ENCODE data around the gene PREP.
"Not testable (repeated sequence)": the region's sequence is repeated elsewhere in the genome, so short reads cannot be mapped to it uniquely, and the experiment has no call there.

PREP gene

GRCh38 chr6:105338350-105338983, 64.4 kb downstream of the PREP start:
- DNase-seq: not testable (repeated sequence)

- no peak for DNase-seq
Measured at GRCh38 chr6:105336986-105337385, 65.9 kb downstream of the PREP start.

- DNase-seq: no peak
Measured at GRCh38 chr6:105332576-105332975, 70.3 kb downstream of the PREP start.

GRCh38 chr6:105331927-105332326, 71.0 kb downstream of the PREP start:
- no peak for DNase-seq

GRCh38 chr6:105330913-105331312, 72.0 kb downstream of the PREP start:
- DNase-seq: no peak

DNA sequence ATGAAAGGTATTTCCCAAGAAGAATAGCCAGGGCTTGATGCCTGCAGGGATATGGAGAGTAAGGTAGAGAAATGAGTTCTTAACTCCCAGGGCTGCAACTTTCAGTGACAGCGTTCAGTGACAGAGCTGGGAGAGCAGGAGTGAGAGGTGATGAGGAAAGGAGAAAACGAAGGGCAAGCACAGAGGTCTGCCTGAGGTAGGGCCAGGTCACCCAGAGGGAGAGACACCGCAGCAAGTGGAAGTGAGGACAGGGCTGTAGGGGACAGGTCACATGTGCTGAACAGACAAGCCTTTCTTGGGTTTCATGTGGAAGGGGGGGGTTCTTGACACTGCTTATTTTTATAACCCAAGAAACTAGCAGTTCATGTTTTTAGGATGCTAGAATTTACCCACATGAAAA, 72.5 kb downstream of the PREP start:
- DNase-seq: no peak

- no peak for DNase-seq
Measured at GRCh38 chr6:105326833-105327770, 75.8 kb downstream of the PREP start.

DNA sequence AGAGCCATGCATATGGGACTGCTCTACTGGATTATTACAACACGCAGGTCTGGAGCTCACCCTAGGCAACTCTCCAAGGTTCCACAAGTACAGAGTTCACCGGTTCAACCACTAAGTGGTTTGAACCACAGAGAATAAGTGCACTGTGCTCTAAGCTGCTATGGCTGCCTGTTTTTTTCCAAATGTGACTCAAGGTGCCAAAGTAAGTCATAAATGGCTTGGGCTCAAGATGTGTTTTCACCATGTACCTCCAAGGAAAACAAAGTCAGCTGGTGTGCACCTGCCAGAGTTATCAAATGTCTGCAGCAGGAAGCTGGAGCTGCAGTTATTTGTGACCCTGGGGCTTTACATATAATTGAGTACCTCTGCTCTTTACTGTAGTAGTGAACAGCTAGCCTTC, 76.7 kb downstream of the PREP start:
- DNase-seq: no peak

- no peak for DNase-seq
Measured at GRCh38 chr6:105324386-105324950, 78.4 kb downstream of the PREP start.

DNA sequence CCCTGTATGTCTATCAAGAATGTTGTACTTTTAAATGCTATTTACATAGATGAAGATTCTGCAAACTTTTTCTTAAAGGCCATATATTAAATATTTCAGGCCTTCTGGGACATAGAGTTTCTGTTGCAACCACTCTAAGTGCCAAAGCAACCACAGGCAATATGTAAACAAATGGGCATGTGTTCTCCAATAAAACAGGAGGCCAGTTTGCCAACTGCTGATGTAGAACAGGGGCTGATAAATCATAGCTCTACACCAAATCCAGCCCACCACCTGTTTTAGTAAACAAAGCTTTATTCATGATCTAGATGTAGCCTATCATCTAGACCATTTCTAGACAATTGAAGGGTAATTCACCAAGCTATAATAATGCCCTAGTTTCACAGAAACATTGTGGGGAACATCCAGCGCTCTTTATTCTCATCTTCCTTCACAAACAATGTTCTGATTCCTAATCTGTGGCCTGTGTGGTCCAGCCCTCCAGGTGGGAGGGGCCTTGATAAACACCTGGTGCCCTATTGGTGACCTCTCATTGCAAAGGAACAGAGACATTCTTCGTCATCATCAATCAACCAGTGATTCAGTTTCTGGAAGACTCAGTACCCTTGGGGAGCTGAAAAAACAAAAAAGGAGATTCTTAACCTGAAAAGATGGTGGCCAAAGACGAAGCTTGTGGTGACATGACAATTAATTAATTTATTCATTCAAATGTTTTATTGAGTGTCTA, 80.2 kb downstream of the PREP start:
- DNase-seq: no peak

DNA sequence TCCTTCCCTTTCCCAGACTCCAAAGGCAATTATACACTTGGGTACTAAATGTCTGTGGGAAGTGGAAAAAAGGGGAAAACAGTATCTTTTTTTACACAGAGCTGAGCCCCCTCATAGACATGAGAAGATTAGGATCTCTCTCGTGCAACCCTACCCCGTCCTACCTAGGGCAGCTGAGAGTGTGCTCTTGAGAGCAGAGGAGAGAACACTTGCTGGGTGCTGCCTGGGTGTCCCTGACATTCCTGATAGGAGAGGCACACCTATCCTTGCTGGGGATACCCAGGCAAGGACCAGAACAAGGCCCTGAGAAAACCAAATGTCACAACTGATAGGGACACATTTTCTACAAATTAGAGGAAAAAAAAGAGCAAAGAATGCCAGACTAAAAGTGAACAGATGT, 81.2 kb downstream of the PREP start:
- DNase-seq: no peak

DNA sequence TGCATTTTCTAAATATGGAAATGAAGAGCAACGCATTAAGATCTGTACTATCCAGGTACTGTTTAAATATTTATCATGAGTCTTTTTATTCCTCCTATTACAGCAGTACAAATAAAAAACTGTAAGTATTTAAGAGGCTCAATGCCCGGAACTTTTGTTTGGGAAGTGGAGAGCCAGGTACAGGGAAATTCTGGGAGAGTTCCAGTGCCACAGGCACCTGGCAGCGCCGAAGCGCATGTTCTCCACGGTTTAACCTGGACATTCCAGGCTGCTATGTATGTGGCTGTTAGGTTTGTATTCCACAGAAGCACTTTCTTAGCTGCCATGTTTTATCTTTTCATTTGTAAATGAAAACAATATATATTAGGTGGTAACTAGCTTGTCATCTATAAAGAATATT, 81.7 kb downstream of the PREP start:
- DNase-seq: no peak

DNA sequence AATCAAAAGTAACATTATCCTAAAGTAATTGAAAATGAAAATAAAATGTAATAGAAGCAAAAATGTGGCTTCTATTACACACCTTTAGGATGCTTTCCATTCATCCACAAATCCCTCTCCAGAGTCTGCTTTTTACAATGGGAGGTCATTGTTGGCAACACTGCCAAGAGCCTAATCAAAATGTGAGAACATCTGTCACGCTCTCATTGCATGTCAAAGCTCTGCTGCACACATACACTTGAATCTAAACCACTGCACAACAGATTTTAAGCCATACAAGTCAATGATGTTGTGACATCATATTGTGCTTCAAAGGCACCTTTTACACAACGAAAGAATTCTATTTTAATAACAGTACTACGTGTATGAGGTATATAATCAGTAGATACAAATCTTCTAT, 82.1 kb downstream of the PREP start:
- DNase-seq: no peak

DNA sequence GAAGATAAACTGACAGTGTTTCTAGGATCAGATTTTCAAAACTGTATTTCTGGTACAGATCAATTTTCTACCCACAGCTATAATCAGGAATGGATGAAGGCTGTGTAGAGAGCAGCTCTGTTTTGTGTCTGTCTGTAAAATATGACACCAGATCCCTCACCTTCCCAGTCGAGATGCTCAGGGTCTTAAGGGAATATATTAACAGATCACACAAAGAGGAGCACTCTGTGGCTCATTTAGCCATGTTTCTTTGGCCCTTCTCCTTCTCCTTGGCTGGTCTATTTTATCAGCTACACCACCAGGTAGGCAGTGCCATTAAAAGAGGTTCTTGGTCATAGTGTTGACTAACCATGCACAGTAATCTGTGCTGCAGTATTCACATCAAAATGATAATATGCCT, 82.6 kb downstream of the PREP start:
- DNase-seq: no peak

GRCh38 chr6:105319331-105319730, 83.6 kb downstream of the PREP start:
- DNase-seq: no peak

DNA sequence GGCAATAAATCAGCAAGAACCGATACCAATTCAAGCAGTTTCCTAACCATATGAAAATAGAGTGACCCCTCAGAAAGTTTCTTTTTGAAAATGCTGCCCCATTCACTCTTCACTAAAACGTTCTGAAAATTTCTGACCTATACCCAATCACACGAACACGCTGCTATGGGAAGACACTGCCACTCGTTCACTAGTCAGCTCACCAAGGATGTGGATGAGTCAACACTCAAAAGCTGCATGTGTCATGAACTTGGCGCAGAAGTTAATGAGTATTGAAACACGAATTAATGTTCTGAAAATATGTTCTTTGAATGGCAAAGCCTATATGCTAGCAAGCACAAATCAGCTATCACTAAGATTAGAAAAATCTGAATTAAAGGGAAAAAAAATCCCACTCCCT, 84.2 kb downstream of the PREP start:
- no peak for DNase-seq

GRCh38 chr6:105317607-105318533, 85.0 kb downstream of the PREP start:
- DNase-seq: no peak

DNA sequence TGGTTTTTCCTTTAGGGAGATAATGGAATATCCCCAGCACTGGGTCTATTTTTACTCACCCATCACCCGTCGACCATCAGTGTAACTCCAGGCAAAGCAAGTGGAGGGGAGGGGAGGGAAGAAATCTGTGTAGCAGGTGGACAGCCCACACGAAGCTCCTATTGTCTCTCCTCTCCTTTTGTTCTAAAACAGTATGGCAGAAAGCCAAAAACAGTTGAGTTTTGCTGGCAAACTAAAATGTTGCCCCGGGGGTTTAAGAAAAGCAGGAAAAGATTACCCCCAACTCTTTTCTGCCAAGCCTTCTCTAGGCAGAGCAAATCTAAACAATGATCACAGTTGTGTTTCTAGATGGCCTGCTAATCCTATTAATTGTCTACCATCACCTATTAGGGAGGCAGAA, 89.7 kb downstream of the PREP start:
- DNase-seq: no peak

- DNase-seq: no peak
Measured at GRCh38 chr6:105310947-105311346, 91.9 kb downstream of the PREP start.

GRCh38 chr6:105310371-105310770, 92.5 kb downstream of the PREP start:
- DNase-seq: no peak

- DNase-seq: no peak
Measured at GRCh38 chr6:105308840-105309239, 94.0 kb downstream of the PREP start.

- DNase-seq: no peak
Measured at GRCh38 chr6:105305521-105305920, 97.4 kb downstream of the PREP start.
